Stimulated activated CD8-positive, alpha-beta memory T cell treated with anti-CD3 and anti-CD28 coated beads, Interleukin-2, amount 100 ng/mL, for 1 hour (primary cell): ENCODE results near the gene RPL38.
A peak's percentile ranks its signal among the peaks of the same experiment; 100 is the strongest.
"Not testable (repeated sequence)": the region's sequence is repeated elsewhere in the genome, so short reads cannot be mapped to it uniquely, and the experiment has no call there.

Source experiments
- DNase-seq, 2 donors: peaks; one replicate each; pipeline ENCODE4 v3.0.0-alpha.2; 2020; ENCODE audit warnings: low read depth in 2 of 2

The RPL38 gene

GRCh38 chr17:74185571-74186185, 17.8 kb upstream of the RPL38 start:
- DNase-seq = no peak

- no peak for DNase-seq
Measured at GRCh38 chr17:74186498-74186897, 17.0 kb upstream of the RPL38 start.

DNA sequence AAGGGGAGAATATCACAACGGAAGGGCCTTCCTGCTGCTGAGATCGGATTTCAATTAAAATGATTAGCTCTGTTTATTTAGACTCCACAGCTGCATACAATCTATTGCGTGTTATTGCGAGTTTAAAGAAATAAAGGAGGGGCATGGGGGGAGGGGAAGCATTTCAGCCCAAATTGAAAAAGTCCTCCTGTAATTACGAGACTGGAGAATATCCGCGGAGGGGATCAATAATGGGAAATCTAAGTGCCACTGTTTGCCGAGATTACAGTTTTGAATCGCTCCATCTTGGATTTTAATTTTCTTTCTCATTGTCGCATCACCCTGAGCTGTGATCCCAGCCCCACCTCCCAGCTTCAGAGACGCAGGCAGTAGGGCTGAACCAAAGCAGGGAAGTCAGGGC, 15.7 kb upstream of the RPL38 start:
- no peak for DNase-seq

- not testable (repeated sequence) for DNase-seq
Measured at GRCh38 chr17:74188687-74189086, 14.8 kb upstream of the RPL38 start.

GRCh38 chr17:74190154-74190553, 13.3 kb upstream of the RPL38 start:
- no peak for DNase-seq

DNA sequence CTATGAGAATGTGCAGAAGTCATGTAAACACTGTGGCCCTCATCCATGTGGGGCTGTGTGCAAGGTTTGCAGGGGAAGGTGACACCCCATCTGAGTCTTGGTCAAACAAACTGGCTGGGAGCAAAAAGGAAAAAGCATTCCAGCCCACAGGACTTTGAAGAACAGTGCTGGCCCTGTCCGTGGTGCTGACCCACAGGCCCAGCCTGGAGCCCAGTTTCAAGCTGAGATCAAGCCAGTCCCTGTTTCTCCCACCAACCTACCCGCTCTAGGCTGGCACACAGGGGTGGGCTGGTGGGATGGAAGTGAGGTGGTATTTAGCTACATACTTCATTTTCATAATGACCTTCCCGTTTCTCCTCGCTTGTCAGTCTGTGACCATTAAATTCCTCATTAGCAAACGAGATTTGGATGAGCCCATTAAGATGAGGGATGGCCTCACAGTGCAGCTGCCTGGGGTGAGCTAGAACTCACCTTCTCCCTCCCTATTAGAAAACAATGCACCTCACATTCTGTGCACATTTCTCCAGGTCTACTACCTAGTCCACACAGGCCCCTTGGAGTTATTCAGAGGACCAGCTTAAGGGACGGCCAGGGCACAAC, 12.6 kb upstream of the RPL38 start:
- DNase-seq = no peak

DNA sequence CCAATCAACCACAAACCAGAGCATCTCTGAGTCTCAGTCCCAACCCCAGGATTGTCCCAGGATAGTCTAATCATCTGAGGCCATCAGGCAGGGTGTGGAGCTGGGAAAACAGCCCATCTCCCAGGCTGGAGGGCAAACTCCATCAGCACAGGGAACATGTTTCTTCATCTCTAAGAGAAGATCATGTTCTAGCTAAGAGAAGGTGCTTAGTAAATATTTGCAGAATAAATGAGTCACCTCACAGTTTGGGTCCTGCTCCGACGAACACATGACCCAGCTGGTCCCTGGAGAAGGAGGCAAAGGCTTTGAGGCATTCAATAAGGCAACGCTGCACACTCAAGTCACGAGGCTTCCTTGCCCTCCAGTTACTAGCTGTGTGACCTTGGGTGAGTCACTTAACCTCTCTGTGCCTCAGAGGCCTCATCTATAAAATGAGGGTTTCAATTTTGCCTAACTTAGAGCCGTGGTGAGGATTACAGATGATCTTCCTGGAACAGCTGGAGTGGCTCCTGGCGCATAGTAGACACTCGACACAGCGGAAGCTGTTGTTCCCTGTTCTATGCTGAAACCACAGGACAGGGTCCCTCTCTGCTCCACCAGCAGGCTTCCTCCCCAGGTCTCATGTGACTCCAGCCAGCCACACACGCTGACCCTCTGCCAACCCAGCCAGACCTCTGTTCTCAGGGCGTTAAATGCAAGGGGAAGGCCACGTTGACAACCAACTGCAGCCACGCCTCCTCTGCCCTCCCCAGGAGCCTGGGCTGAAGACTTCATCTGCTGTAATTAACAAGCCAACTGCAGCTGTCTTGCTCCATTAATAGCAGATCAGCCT, 10.3 kb upstream of the RPL38 start:
- DNase-seq = no peak

DNA sequence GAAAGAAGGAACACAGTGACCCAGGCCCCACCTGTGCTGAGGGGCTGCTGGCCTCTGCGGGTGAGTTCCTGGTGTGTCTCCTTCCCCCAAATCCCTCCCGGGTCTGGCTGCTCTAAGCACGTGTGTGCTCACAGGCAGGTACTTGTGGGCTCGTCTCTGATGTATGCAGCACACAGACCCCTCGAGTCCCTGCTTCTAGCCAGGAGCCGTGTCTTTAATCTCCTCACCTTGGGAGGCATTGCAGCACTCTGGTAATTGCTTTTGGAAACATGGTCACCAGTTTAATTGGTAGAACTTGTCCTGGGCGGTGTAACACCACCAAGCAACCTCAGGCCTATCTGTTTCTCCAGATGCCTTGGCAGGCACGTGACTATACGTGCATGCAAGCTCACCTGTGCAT, 8.8 kb upstream of the RPL38 start:
- no peak for DNase-seq

- DNase-seq = no peak
Measured at GRCh38 chr17:74196541-74197317, 6.7 kb upstream of the RPL38 start.

GRCh38 chr17:74197801-74198200, 5.7 kb upstream of the RPL38 start:
- DNase-seq = no peak

DNA sequence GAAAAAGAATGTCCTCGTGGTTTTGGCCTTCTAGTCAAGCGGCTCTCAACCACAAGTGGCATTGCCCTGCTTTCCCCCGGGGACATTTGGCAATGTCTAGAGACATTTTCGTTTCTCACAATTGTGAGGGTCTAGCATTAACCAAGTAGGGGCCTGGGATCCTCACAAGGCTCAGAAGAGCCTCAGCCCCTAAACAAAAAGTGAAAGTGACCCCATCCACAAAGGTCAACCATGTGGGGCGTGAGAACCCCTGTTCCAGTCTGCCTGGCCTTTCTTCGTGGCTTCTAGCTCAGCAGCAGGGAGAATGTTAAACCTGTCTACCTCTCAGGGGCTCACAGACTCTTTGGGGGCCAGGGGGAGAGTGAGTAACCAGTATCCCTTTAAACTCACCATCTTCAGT, 4.8 kb upstream of the RPL38 start:
- DNase-seq = no peak

- DNase-seq = peak in 1 of 2 donors; percentile 39
Measured at GRCh38 chr17:74199306-74200092, 4.0 kb upstream of the RPL38 start.

DNA sequence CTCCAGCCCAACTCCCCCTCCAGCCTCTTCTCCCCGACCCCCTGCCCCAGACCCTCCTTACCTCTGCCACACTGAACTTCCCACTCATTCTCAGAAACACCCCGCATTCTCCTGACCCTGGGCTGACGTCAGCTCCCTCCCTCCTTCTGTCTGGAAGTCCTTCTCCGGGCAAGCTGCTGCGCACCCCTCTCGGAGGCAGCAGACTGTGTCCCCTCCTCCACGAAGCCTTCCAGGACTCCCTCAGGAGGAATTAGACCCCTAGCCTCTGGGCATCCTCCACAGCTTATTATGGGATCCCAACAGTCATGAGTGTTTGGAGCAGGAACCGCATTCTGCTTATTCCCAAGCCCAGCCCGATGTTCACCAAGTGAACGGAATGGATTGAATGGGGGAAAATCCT, 3.4 kb upstream of the RPL38 start:
- DNase-seq = no peak

DNA sequence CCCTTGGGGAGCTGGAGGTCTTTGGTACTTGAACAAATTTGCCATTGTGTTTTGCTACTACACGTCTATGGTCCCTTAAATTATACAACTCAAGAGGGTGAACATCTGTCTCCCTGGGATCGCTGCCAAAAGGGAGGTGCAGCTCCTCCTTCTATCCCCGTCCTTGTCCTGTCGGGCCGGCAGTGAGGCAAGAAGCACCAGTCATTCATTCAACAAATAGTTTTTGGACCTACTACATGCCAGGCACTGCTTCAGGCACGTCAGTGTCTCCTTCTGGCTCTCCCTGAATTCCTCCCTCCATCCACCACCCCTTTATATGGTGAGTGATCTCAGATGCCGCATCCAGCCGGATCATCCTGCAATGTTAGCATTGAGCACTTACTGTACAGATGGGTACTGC, 2.2 kb upstream of the RPL38 start:
- DNase-seq = no peak

DNA sequence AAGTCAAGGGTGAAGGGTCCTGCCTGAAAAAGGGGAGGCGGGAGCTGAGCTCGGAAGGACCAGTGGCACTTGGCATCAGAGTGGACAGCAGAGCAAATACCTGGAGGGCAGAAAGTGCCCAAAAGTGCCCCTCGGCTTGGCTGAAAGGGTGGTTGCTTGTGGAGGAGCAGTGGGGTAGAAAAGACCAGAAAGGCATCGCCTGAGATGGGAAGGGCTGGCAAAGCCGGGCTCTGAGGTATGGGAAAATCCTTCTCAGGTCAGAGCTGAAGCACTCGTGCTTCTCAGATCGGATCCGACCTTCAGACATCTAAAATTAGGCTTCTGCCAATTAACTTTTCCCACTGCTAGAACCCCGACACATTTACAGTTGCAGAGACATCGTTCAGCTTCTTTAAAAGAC, 1.5 kb upstream of the RPL38 start:
- DNase-seq = no peak

- no peak for DNase-seq
Measured at GRCh38 chr17:74202938-74203337, 540 bp upstream of the RPL38 start.

- no peak for DNase-seq
Measured at GRCh38 chr17:74204474-74204873, 996 bp downstream of the RPL38 start.

- DNase-seq = no peak
Measured at GRCh38 chr17:74205274-74205673, 1.8 kb downstream of the RPL38 start.

DNA sequence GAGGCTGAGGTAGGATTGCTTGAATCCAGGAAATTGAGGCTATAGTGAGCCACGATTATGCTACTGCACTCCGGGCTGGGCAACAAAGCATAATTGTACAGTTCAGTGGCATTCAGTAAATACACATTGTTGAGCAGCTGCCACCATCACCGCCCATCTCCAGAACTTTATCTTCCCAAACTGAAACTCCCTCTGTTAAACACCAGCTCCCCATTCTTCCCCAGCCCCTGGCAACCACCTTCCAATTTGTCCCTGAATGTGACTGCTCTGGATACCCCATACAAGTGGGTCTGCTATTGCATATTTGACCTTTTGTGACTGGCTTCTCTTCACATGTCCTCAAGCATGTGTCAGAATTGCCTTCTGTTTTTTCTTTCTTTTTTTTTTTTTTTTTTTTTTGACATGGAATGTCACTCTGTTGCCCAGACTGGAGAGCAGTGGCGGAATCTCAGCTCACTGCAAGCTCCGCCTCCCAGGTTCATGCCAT, 2.9 kb downstream of the RPL38 start:
- DNase-seq = no peak

DNA sequence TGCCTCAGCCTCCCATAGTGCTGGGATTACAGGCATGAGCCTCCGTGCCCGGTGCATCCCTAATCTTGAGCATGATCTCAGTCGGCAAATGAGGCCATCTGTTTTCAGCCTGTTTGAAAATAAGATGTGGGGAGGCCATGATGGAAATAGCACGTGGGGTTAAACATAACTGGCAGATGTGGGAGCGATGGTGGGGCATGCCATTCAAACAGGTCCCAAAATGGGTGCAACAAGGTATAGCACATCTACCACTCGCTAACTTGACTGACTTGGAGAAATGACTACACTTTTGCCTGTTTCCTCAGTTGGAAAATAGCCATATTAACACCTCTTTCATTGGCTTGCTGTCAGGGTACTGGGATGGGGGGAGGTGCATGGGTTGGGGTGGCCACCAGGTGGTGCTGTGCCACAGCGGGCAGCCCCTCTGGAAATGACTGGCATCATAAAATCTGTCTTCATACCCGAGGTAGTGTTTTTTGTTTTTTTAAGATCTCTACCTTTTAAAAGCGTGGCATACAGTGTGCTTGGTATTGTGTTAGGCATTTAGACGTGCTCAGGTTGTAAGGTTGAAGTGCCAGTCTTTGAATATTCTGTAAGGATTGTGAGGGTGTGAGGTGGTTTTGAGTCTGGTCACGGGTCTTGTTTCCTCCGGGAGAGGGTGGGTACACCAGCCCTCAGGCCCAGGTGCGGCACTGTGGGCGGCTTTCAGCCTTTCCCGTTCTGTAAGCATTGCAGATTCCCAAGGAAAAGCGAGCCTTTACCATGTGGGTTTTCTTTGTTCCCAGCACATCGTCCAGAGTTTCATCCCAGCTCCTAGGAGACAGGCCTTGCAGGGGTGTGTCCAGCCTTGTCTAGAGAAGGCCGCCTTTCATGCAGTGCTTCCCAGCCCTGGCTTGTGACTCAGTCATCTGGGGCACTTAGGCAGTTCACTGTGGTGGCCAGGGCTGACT, 7.0 kb downstream of the RPL38 start:
- peak; percentile 60 to 68 for DNase-seq
